Prostate gland (tissue), 2 donors: ENCODE data around the gene DNAL4.

Experiments
- POLR2A ChIP-seq: fragments of 450-650 bp; IDR thresholded peaks from one replicate; pipeline ENCODE4 v1.6.1; 2016; ENCODE audit warnings: antibody characterized with exemption, mild to moderate bottlenecking
- POLR2AphosphoS5 ChIP-seq: sonication (generic); formaldehyde crosslinking; IDR thresholded peaks from one replicate; pipeline ENCODE4 v1.6.1; 2017; ENCODE audit warnings: antibody characterized with exemption
- TF ChIP-seq, protein P1 (sequence below), 4 experiments: fragments of 200-600 bp in 2 of 4; fragments of 450-650 bp in 2 of 4; sonication (generic) in 2 of 4; IDR thresholded peaks; 1 replicate in 3 of 4; 2 replicates in 1 of 4; pipeline ENCODE4 v1.5.1; 2016 to 2019; ENCODE audit warnings: antibody characterized with exemption in 4 of 4, mild to moderate bottlenecking in 2 of 4, moderate library complexity in 2 of 4

DNA sequence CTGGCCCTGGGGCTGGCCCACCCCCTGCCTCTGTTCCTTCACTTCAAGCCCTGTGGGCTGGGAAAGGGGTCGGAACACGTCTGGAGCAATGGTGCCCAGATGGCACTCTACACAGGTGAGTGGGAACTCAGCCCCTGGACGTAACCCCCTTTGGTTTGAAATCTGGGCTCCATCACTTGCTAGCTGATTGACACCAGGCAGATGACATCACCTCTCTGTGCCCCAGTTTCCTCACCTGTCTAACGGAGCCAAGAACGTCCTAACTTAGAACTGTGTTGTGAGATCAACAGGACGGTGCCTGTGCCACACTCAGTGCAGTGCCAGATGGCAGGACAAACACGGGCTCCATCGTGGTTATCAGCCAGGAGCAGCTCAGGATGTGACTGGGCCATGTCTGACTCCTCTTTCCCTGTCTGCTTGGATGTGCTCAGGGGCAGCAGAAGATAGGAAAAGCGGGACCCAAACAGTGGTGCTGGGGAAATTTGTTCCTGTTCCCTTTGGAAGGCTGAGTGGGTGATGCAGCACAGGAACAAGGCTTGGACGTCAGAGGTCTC, 25.5 kb upstream of the DNAL4 start:
- TF ChIP-seq, protein P1, sequence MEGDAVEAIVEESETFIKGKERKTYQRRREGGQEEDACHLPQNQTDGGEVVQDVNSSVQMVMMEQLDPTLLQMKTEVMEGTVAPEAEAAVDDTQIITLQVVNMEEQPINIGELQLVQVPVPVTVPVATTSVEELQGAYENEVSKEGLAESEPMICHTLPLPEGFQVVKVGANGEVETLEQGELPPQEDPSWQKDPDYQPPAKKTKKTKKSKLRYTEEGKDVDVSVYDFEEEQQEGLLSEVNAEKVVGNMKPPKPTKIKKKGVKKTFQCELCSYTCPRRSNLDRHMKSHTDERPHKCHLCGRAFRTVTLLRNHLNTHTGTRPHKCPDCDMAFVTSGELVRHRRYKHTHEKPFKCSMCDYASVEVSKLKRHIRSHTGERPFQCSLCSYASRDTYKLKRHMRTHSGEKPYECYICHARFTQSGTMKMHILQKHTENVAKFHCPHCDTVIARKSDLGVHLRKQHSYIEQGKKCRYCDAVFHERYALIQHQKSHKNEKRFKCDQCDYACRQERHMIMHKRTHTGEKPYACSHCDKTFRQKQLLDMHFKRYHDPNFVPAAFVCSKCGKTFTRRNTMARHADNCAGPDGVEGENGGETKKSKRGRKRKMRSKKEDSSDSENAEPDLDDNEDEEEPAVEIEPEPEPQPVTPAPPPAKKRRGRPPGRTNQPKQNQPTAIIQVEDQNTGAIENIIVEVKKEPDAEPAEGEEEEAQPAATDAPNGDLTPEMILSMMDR (IDR thresholded peaks at IDR 0.05), result no peak
- no peak for TF ChIP-seq POLR2A
- TF ChIP-seq POLR2AphosphoS5, result no peak
